Duodenal mucosa (tissue), 2 donors: ENCODE results near the gene ACKR3.

Experiments
- H3K27ac ChIP-seq: one replicate; pipeline ENCODE4 v1.7.0; 2013; ENCODE audit warnings: low read depth, low read length
- H3K27me3 ChIP-seq, 2 donors: one replicate each; pipeline ENCODE4 v1.7.0; 2013; ENCODE audit warnings: low read length in 2 of 2, control low read depth in 1 of 2; ENCODE audit not compliant: insufficient read depth in 2 of 2, control insufficient read depth in 1 of 2
- H3K36me3 ChIP-seq, 2 donors: one replicate each; pipeline ENCODE4 v1.7.0; 2013; ENCODE audit warnings: low read length in 2 of 2, control low read depth in 1 of 2; ENCODE audit not compliant: insufficient read depth in 2 of 2, control insufficient read depth in 1 of 2
- H3K4me1 ChIP-seq, 2 donors: one replicate each; pipeline ENCODE4 v1.7.0; 2013; ENCODE audit warnings: low read length in 2 of 2, control low read depth in 1 of 2; ENCODE audit not compliant: insufficient read depth in 2 of 2, control insufficient read depth in 1 of 2
- H3K4me3 ChIP-seq, 2 donors: one replicate each; pipeline ENCODE4 v1.7.0; 2013; ENCODE audit warnings: low read length in 2 of 2, low read depth in 1 of 2
- H3K9ac ChIP-seq, 2 donors: one replicate each; pipeline ENCODE4 v1.7.0; 2013; ENCODE audit warnings: low read length in 2 of 2, low read depth in 1 of 2
- H3K9me3 ChIP-seq, 2 donors: one replicate each; pipeline ENCODE4 v1.7.0; 2013; ENCODE audit warnings: low read length in 2 of 2, control low read depth in 1 of 2; ENCODE audit not compliant: control insufficient read depth in 1 of 2

ACKR3 gene

DNA sequence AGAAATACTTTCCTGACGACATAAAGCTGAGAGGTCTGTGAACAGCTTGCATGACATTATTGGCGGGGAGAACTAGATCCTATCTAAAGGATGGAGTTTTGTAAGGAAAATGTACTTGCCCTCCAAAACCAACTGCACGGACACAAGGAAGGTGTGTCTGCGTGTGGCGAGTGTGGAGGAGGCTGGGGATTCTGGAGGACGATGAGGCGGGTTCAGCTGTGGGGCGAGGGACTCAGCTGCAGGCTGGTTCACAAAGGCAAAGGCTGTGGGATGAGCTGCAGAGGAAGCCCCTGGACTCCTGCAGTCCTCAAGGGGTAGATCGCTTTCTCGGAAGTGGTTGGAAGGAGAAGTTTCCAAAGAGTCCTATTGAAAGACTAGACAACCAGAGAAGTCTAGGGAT, 48.2 kb downstream of the ACKR3 start:
- no peak overlapping the region for H3K9ac ChIP-seq
- no peaks in the 10 kb centered on the region for H3K27me3 ChIP-seq
- H3K9me3 ChIP-seq: no peaks in the 10 kb centered on the region
- no peak overlapping the region for H3K4me3 ChIP-seq
- no peaks in the 10 kb centered on the region for H3K4me1 ChIP-seq
- H3K27ac ChIP-seq: no peak overlapping the region
- H3K36me3 ChIP-seq: no peaks in the 10 kb centered on the region

DNA sequence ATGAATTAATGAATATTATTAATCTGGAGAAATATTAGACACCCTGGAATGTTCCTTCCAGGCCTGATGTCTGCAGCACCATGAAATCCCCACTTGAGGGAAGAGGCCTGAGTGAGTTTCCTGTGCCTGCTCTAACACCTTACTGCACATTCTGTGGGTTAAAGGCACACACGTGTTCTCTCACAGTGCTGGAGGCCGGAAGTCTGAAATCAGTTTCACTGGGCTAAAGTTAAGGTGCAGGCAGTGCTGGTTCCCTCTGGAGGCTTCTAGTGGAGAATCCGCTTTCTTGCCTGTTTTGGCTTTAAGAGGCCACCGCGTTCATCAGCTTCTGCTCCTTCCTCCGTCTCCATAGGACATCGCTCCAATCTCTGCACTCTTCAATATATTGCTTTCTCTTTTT, 48.7 kb downstream of the ACKR3 start:
- H3K4me3 ChIP-seq: no peak overlapping the region
- no peaks in the 10 kb centered on the region for H3K9me3 ChIP-seq
- H3K27ac ChIP-seq: no peak overlapping the region
- no peaks in the 10 kb centered on the region for H3K36me3 ChIP-seq
- H3K4me1 ChIP-seq: no peaks in the 10 kb centered on the region
- no peaks in the 10 kb centered on the region for H3K27me3 ChIP-seq
- H3K9ac ChIP-seq: no peak overlapping the region

DNA sequence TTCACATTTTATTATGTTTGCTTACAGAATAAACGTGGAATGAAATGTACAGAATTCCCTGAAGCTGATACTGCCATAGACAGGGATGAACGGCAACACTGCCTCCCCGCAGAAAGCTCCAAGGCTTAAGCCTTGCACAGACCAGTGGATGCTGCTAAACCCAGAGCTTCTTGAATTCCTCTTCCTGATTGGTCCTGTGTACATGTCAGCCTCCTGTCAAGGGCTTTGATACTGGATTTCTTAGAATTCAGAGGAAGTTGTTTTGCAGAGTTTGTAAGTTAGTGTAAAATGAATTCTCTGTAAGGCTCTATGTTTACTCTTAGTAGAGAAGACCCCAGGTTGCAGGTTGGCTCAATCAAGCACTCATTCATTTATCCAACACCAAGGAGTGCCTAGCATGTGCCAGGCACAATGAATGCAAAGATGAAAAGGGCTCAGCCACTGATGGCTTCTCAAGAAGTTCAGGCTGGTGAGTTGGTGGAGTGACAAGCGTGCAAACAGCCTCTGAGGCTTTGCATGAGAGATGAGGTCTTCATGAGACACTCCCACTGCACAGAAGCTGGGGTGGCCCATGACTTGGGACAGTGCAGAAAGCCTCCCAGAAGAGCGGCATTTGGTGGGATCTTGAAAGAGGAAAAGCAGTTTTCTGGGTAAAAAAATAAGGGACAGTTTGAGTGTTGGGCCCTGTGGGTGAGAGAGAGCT, 50.4 kb downstream of the ACKR3 start:
- Histone ChIP-seq H3K9ac (no peak overlapping the region), H3K27me3 (no peaks in the 10 kb centered on the region), H3K36me3 (no peaks in the 10 kb centered on the region), H3K4me1 (no peaks in the 10 kb centered on the region), H3K9me3 (no peaks in the 10 kb centered on the region), H3K27ac (no peak overlapping the region), H3K4me3 (no peak overlapping the region)

DNA sequence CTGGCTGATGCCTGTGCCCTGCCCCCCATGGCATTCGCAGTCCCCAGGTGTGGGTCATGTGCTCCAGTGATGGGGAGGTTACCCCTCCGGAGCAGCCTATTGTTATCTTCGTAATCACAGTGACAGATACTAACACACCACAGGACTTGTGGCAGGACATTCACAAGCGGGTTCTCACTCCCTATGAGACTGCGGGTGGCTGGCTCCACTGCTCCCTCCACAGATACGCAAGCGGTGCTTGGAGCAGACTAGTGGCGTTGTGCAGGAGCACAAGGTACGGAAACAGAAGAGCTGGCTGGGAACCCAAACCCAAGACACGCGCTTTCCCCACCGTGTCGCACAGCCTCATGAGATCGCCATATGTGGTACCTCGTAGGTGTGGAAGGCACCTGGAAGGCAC, 52.2 kb downstream of the ACKR3 start:
- Histone ChIP-seq H3K4me3 (no peak overlapping the region), H3K27ac (no peak overlapping the region), H3K4me1 (no peaks in the 10 kb centered on the region), H3K27me3 (no peaks in the 10 kb centered on the region), H3K36me3 (no peaks in the 10 kb centered on the region), H3K9ac (no peak overlapping the region), H3K9me3 (no peaks in the 10 kb centered on the region)

DNA sequence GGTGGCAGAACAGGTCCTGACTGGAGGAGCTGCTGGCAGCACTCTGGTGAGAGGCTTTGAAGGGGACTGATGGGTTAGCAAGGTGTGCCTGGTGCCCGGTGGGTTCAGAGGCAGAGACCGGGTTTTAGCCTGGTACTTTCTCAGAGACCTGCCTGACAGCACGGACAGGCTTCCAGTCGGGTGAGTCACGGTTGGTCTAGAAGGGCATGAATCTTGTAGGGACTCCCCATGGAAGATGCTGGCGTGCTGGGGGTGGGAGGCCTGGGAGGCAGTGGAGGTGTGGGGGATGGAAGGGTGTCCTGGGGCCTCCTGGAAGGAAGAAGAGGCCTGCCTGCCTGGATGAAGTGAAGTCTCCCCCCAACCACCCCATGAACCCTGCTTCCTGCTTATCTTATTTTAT, 52.6 kb downstream of the ACKR3 start:
- Histone ChIP-seq H3K9ac (no peak overlapping the region), H3K27ac (no peak overlapping the region), H3K27me3 (no peaks in the 10 kb centered on the region), H3K4me1 (no peaks in the 10 kb centered on the region), H3K9me3 (no peaks in the 10 kb centered on the region), H3K4me3 (no peak overlapping the region), H3K36me3 (no peaks in the 10 kb centered on the region)

DNA sequence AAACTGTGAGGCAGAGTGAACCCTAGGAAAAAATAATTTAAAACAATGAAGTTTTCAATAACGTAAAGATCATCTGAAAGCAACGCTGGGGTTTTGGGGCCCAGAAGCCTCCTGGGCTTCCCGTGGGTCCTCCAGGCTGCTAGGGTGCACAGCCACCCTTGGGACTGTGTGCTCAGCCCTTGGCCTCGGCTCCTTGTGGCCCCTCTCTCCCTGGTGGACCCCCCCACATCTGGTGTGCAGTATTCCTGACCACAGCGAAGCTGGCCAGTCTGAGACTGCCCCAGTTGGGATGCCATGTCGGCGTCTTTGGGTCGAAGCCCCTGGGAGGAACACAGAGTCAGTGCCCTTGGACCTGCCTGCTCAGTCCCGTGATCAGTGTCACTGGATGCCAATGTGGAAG, 53.0 kb downstream of the ACKR3 start:
- H3K27ac ChIP-seq: no peak overlapping the region
- no peak overlapping the region for H3K4me3 ChIP-seq
- no peaks in the 10 kb centered on the region for H3K36me3 ChIP-seq
- H3K9me3 ChIP-seq: no peaks in the 10 kb centered on the region
- no peaks in the 10 kb centered on the region for H3K4me1 ChIP-seq
- H3K27me3 ChIP-seq: no peaks in the 10 kb centered on the region
- H3K9ac ChIP-seq: no peak overlapping the region

DNA sequence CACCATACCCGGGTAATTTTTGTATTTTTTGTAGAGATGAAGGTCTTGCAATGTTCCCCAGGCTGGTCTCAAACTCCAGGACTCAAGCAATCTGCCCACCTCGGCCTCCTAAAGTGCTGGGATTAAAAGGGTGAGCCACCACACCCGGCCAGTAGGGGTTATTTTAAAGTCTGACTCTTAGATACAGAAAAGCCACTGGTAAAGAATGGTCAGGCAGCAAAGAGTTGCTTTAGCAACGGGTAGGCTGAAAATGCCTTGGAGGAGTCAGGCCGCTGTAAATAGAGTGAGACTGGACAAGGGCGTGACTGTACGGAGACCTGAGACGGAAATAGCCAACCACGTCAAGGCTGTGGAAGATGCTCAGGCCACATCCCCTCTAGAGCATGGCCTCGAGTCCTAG, 54.2 kb downstream of the ACKR3 start:
- H3K36me3 ChIP-seq: no peaks in the 10 kb centered on the region
- H3K9me3 ChIP-seq: no peaks in the 10 kb centered on the region
- no peaks in the 10 kb centered on the region for H3K27me3 ChIP-seq
- H3K27ac ChIP-seq: no peak overlapping the region
- H3K9ac ChIP-seq: no peak overlapping the region
- H3K4me1 ChIP-seq: no peaks in the 10 kb centered on the region
- no peak overlapping the region for H3K4me3 ChIP-seq

DNA sequence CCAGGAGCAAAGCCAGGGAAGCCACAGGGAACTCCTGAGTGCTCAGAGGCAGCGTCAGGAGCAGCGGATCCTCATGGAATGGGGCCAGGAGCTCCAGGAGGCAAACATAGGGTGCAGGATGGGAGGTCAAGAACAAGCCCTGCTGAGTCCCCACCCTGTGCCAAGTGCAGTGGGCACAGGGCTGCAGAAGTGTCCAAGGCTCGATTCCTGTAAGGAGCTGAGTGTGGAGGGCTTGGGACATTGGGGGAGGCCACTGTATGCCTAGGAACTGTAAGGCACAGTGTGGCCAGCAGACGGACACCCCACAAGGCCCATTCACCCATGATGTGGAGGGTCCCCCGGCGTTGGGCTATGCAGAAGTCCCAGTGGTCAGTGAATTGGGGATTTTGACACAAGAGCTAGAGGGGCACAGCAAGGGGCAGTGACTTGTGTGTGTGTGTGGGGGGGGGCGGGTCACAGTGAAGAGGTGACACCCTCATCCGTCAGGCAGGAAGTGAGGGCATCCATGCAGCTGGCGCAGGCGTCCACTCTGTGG, 55.6 kb downstream of the ACKR3 start:
- Histone ChIP-seq H3K9me3 (no peaks in the 10 kb centered on the region), H3K4me1 (no peaks in the 10 kb centered on the region), H3K4me3 (no peak overlapping the region), H3K27me3 (no peaks in the 10 kb centered on the region), H3K36me3 (no peaks in the 10 kb centered on the region), H3K27ac (no peak overlapping the region), H3K9ac (no peak overlapping the region)

DNA sequence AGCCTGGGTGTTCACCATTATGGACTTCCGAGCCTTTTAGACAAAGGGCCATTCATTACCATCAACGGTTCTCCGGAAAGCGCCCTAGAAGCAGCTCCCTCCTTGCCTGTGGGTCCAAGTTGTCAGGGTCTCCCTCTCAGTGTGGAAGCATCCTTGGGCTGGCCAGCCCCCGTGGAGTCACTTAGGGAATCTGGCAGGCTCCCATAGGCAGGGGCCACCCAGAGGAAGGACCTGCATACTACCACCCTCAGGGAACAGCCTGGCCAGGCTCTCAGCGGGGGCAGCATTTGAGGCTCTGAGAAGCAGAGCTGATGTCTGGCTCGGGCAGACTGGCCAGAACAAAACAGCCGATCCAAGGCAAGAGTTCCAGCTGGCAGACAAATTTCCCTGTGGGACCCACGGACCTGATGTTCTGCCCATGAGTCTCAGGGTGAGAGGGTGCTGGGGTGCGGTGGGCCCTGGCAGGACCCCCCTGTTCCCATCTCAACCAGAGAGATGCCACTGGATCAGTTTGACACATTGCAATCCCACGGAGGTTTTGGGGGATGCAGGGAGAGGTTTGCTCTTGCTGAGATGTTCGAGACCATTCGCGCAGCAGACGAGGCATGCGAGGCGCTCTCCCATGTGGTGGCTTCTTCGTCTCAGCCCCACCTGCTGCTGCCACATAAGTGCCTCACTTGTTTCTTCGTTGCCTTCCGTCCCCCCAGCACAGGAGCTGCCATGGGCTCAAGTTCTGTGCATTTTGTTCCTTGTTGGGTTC, 56.9 kb downstream of the ACKR3 start:
- Histone ChIP-seq H3K9me3 (no peaks in the 10 kb centered on the region), H3K4me3 (no peak overlapping the region), H3K9ac (no peak overlapping the region), H3K27me3 (no peaks in the 10 kb centered on the region), H3K36me3 (no peaks in the 10 kb centered on the region), H3K27ac (no peak overlapping the region), H3K4me1 (no peaks in the 10 kb centered on the region)

DNA sequence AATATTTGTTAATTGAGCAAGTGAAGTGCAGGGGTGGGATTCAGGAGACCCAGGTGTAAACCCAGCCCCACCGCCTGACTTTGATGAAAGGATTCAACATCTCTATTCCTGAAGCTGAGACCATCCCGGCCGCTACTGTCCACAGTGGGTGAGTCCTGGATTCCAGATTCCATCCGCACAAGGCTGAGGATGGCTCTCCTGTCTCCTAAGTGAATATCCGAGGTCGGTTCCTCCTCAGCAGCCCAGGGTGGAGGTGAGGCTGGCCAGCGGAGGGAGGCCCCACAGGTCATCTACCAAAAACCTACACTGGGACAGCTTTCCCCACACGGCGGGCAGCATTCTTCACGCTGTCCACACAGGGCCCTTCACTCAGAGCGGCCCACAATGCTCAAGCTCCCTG, 57.6 kb downstream of the ACKR3 start:
- Histone ChIP-seq H3K36me3 (no peaks in the 10 kb centered on the region), H3K9ac (no peak overlapping the region), H3K27ac (no peak overlapping the region), H3K4me3 (no peak overlapping the region), H3K27me3 (no peaks in the 10 kb centered on the region), H3K4me1 (no peaks in the 10 kb centered on the region), H3K9me3 (no peaks in the 10 kb centered on the region)
